HG02938 (cell line): ENCODE results near the gene CDK11B.
A peak's percentile ranks its signal among the peaks of the same experiment; 100 is the strongest.
"Not testable (repeated sequence)": the region's sequence is repeated elsewhere in the genome, so short reads cannot be mapped to it uniquely, and the experiment has no call there.

Source experiments
- ATAC-seq: cut with Tn5 transposase; IDR thresholded peaks from one replicate; pipeline ENCODE4 v1.9.1; 2021; ENCODE audit warnings: mild to moderate bottlenecking, moderate library complexity; ENCODE audit not compliant: unreplicated experiment

The CDK11B gene

DNA sequence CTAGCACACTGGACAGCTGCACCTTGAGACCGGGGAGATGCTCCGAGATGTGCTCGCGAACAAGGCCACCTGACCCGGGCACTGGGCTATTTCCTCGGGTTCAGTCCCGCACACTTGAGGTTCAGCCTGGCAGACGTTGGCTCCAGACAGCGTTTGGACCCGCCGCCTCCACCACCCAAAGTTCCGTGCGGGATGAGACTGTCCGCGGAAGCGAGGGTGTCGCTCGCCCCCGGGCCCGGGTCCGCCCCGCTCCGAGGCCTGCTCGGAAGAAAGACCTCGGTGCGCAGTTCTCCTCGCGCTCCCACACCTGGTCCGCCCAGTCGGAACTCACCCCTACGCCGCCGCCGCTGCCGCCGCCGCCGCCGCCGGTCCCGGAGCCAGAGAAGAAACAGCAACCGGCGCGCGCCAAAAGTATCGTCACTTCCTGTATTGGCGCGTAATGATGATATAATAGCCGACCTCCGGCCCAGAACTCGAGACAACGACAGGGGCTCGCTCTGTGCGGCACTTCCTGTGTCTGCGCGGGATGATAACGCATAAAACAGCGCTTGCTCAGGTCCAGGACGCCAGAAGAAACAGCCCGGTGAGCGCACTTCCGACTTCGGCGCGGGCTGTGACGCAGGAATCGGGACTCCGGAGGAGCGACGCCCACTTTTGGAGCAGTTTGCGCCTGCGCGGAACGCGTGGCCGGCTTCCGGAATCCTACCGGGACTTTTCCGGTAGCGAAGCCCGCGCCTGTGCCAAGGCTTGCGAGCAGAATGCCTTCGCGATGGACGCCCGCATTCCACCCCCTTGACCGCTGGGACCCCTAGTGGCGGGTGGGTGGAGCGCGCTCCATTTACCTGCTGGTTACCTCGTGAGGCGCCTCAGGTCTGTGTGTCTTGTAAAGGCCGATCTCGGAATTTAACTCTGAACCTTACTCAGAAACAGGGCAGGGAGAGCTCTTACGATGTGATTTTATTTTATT, at the start of gene CDK11B:
Gene CDK11B (minus strand): TSS at position 422 of the 967 bp plus-strand sequence. CDS start 1,519 bp downstream, outside the sequence.
- peak; percentile 87 for ATAC-seq

DNA sequence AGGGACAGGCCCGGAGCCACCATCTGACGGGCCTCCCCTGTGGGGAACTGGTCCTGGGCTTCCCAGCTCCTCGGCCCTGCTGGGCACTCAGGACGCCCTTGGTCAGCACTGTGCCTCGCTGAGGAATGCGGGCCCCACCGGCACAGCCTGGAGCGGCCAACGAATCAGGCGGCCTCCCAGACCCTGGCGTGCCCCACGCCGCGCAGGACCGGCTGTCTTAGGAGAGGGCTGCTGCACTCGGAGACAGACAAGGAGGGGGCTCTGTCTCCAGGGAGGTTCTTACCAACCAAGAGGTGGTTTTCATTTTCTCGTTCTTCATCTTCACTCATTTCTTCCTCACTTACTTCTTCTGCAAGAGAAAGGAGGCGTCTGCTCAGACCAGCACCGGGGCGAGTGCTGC, 49.1 kb upstream of the CDK11B start:
- ATAC-seq, result not testable (repeated sequence)

DNA sequence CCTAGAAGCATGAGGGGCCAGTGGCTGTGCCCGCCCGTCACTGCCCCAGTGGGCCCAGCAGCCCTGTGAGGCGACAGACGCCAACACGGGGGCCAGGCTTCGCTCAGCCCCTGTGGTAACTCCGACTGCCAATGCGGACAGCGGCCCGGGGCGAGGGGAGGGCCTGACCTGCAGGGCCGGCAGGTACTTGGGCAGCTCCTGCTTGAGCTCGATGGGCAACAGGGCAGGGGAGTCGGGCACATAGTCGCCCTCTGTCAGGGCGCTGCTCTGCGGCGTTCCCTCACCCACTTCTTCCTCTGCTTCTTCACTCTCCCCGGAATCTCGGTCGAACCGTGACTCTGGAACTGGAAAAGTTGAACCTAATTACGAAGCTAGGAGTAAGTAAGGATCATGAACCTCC, 48.4 kb upstream of the CDK11B start:
- ATAC-seq, result not testable (repeated sequence)

DNA sequence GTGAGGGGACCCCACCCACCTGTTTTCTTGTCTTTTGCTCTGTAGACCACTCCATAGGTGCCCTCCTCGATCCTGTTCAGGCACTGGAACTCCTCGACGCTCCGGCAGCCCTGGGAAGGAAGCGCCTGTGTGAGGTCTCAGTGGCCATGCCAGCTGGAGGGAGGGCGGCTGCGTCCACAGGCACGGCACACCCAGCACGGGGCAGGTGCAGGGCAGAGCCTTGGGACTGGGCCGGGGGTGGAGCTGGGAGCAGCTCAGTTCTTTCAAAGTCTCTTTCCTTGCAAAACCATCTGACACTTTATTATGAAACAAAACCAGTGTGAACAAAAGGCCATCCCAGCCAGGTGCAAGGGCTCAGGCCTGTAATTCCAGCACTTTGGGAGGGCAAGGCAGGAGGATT, 46.8 kb upstream of the CDK11B start:
- ATAC-seq, result not testable (repeated sequence)

DNA sequence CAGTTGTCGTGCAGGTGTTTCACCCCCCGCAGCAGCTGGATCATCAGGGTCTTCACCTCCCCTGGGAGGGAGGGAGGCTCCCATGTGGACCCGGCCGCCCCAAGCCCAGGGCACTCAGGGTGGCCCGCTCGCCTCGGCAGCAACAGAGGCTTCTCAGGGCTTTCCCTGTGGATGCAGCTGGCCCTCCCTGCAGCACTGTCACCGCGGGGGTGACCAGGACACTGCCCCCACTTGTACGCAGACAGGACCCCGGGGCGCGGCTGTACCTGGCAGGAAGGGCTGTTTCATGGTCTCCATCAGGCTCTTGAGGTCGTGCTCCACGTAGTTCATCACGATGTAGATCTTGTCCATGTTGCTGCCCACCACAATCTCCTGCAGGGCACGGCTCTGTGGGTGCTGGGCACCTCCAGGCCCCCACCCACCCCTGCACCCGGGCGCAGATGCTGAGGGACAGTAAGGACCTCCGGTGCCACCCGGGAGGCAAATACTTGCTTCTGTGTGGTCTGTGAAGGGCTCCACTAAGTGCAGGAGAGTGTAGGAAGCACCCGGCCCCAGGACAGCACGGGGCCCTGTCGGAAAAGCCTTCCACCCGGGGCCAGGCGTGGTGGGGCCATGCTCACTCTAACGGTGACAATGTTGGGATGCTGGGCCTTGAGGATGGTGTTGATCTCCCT, 45.6 kb upstream of the CDK11B start:
- ATAC-seq, result not testable (repeated sequence)

DNA sequence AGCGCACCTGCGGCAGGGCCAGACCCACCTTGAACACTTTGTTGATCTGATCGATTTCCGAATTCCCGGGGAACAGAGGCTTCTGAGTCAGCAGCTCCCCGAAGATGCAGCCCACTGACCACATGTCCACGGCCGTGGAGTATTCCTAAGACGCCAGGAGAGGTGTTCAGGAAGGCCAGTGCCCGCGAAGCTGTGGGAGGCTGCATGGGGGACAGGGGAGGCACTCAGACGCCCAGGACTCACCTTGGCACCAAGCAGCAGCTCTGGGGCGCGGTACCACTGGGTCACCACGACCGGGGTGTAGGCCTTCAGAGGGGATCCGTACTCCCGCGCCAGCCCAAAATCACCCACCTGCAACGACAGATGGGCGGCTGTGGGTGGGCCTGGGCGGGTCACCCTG, 45.0 kb upstream of the CDK11B start:
- ATAC-seq, result no peak

DNA sequence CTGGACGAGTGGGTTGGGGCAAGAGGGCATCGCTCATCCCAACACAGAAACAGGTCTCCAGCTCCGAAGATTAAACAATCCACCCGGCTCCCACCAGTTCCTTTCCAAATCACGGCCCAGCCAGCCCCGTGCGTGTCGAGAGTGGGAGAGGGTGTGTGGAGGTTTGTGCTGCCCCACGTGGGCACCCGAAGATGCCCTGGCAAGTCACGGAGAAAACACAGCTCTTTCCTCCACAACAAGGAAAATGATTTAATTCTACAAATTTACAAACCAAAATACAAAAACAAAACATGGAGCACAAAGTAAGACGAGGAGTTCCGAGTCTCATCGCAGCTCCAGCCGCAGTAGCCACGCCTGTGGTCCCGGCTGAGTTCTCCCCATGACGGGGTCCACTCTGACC, 43.7 kb upstream of the CDK11B start:
- not testable (repeated sequence) for ATAC-seq

DNA sequence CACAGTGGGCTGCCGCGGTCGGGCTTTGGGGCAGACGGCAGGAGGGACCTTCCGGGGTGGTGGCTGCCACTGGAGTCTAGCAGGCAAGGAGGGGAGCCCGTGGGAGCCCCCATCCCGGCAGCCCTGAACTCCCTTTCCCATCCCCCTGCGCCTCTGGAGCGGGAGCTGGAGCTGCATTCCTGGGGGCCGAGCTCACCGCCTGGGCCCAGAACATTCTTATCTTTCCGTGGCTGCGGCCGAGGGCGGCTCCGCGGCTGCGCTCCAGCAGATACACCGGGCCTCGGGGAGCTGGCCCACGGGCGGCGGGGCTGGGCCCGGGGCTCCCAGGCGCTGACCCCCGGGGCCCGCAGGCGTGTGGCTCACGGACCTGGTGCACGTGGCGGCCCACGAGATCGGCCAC, 41.8 kb upstream of the CDK11B start:
- not testable (repeated sequence) for ATAC-seq

DNA sequence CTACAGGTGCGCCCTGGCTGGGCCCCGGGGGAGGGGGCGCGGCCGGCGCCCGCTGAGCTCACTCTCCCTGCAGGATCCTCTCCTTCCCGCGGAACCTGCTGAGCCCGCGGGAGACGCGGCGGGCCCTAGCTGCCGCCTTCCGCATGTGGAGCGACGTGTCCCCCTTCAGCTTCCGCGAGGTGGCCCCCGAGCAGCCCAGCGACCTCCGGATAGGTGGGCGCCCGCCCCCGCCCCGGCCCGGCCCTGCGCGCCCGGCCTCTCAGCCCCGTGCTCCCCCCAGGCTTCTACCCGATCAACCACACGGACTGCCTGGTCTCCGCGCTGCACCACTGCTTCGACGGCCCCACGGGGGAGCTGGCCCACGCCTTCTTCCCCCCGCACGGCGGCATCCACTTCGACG, 41.3 kb upstream of the CDK11B start:
- ATAC-seq, result not testable (repeated sequence)

DNA sequence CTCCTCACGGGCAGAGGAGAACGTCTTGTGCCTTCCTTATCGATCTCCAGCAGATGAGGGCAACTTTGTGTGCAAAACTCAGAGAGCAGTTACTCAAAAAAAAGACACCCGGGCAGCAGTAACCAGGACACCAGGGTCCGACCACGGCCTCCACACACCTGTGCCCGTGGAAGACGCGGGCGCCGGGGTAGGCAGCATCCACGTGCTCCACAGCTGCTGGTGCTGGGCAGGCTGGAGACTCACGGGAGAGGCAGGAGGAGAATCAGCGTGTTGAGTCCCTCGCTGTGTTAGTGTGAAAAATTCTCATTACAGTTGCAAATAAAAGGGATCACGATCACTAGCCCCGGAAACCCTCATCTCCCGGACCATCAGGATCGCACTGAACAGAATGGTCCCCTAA, 40.3 kb upstream of the CDK11B start:
- not testable (repeated sequence) for ATAC-seq

DNA sequence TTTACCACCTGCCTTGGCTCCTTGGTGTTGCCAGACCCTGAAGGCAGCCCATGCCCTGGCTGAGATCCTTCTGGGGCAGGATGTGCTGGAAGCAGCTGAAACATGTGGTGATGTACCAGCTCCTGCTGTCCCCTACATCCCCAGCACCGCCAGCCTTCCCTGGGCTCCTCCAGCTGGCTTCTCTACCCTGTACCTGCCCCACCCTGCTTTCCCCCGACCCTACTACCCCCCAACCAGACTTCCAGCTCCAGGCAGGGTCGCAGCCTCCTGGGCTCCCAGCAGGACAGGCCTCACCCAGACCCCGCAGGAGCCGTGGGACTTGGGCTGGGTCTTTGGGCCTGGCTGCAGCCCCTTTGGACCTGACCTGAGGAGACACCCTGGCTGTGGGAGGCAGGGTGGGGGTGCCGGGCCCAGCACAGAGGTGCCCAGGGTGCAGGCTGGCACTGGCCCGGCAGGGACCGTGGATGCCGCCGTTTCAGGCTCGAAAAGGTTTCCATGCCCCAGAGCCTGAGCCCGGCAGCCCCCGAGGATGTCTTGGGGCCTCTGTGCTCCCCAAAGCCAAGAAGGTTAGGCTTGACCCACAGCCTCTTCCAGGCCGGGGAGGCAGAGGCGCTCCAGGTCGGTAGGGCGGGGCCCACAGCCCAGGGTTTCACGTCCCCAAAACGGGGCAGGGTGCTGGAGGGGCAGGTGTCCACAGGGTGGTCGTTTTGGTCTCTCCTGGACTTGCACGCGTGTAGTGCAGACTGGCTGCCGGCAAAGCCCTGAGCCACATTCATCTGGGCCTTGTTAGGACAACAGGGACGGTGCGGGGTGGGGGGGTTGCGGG, 38.8 kb upstream of the CDK11B start:
- not testable (repeated sequence) for ATAC-seq

DNA sequence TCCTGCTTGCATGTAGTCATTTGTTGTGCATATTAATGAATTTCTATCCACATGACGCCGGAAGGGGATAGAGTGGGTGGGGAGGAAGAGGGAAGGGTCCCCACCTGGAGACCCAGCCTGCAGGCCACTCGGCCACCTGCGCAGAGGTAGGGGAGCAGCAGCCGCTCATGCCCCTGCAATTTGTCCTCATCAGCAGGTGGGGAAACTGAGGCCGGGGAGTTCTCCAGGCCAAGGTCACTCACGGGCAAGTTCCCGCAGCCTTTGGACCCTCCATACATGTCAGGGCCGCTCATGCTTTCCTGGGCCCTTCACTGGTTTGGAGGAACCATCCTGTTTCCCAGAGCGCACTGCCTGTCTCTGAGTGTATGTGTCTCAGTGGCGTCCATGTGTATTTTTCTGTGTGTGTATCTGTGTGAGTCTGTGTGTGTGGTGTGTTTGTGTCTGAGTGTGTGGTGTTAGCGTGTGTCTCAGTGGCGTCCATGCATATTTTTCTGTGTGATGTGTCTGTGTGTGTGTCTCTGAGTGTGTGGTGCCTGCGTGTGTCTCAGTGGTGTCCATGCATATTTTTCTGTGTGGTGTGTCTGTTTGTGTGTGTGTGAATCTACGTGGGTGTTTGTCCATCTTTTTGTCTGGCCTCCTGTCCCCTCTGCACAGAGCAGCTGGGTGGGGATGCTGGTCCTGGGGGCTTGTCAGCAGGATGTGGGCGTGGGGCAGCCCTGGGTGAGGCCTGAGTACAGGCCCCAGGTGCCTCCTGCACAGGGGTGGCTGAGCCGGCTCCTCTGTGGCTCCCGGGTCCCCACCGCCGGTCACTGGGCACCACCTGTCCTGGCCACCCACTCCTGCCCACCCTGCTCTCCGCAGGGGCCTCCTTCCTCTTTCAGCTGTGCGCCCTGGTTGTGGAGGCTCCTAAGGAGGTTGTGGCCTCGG, 37.9 kb upstream of the CDK11B start:
- ATAC-seq, result not testable (repeated sequence)

DNA sequence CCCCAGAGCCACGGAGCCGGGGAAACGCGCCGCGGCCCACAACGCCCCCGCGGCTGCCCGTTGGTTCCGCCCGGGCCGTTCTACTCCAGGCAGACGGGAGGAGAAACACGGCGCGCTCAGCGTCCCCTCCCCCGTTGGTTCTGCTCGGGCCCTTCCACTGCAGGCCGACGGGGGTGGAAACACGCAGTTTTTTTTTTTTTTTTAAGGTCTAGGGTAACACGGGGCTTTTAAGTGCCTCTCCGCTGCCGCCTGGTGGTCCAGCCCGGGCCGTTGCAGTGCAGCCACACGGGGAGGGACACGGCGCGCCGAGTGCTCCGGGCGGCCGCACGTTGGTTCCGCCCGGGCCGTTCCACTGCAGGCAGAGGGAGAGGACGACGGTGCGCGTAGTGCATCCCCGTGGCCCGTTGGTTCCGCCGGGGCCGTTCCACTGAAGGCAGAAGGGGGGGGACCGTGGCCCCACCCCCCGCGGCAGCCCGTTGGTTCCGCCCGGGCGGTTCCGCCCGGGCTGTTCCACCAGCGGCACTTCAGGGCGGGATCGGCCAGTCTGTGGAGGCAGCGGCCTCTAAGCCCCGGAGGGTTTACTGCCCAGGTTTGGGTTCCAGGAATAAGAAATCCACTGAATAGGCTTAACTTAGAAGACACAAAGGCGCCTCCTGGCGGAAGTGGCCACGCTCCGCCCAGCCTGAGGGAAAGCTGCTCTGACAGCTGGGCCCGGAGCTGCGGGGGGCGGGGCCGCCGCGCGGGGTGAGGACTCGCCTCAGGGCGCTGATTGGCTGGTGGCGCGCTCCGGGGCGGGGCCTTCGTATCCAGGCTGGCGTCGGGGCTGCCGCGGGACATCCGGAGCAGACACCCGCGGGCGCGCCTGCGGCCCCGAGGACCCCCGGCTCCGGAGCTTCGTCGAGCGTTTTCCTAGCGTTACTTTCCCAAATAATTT, 34.2 kb upstream of the CDK11B start, which contains the start of gene SLC35E2B:
Gene SLC35E2B (minus strand): TSS at position 82 of the 934 bp plus-strand sequence. CDS start 16,096 bp downstream, outside the sequence.
- peak; percentile 69 for ATAC-seq

DNA sequence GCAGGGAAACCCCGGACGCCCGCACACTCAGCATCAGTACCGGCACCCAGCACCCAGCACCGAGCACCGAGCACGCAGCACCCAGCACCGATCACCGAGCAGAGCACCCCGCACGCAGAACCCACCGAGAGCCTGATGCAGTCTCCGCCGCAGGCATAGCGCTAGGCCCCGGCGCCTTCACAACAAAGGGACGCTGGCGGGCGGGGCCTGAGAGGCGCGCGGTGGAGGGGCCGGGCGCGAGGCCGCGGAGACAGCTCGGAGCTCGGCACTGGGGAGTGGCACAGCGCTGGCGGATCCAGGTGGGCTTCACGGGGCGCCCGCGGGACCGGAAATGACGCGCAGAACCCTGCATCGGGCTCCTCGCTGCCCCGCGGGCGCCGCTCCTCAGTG, 33.5 kb upstream of the CDK11B start:
- peak; percentile 34 for ATAC-seq

DNA sequence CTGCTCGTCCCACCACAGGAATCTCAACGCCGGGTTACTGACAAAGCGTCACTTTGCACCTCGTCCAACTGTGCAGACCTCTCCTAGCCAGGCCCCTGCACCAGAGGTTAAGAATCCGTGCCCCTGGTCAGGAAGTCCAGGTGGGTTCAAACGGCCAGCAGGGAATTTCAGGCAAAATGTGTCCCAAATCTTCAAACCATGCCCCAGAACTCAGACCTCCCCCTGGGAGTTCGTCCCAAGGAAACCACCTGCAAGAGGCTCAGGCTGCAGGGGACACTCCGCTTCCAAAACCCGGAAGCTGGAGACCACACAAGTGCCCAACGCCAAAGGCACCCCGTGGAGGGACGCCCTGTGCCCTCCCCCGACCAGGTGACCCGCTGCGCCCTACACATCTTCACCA, 32.6 kb upstream of the CDK11B start:
- ATAC-seq, result not testable (repeated sequence)

DNA sequence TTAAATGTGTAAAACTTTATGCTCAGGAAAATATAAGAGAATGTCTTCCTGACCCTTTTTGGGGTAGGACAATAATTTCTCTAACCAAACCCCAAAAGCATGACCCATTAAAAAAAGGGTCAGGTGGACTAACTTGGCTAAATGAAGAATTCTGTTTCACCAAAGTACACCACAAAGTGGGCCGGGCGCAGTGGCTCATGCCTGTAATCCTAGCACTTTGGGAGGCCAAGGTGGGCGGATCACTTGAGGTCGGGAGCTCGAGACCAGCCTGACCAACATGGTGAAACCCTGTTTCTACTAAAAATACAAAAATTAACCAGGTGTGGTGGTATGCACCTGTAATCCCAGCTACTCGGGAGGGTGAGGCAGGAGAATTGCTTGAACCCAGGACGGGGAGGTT, 30.7 kb upstream of the CDK11B start:
- ATAC-seq, result not testable (repeated sequence)

DNA sequence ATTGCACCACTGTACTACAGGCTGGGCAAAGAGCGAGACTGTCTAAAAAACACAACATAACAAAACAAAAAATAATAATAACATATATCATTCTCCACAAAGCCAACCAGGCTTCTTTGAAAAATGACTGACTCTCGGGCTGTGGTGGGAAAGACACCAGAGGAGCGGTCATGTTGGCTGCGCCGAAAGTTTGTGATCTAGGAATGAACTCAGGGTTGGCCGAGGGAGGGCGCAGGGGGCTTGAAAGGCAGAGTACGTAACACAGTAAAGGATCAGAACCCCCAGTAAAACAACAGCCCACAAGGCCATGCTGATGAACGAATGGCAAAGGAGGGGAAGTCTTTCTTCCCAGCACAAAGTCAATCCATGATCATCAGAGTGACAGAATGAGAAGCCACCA, 29.0 kb upstream of the CDK11B start:
- ATAC-seq, result no peak

DNA sequence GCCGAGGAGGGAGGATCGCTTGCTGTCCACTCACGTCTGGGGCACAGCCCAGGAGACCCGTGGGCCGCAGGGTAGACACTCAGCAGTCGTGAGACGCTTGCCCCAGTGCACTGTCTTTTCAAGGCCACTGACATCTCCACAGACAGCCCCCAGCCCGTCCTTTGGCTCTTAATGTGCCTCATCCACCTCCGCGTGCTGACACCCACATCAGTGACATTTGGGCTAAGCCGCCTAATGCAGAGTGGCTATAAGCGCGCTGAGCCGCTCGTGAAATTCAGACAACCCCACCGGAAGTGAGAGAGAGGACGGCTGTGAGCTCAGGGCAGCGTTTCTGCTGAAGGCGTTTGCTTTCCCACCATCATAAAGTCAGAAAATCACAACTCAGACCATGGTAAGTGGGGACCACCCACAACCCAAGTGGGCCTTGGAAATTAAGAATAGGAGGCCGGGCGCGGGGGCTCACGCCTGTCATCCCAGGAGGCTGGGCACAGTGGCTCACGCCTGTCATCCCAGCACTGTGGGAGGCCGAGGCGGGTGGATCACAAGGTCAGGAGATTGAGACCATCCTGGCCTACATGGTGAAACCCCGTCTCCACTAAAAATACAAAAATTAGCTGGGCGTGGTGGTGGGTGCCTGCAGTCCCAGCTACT, 25.4 kb upstream of the CDK11B start:
- ATAC-seq, result no peak
